ENCODE data around the gene ANXA3. TPM values are rescaled to one million over a fixed set of nuclear protein-coding genes. Genes with fewer than 3 reads are reported as not detected.

Gene ANXA3
- total RNA-seq, 1 donor from 2014 or later = 87.2 TPM

DNA sequence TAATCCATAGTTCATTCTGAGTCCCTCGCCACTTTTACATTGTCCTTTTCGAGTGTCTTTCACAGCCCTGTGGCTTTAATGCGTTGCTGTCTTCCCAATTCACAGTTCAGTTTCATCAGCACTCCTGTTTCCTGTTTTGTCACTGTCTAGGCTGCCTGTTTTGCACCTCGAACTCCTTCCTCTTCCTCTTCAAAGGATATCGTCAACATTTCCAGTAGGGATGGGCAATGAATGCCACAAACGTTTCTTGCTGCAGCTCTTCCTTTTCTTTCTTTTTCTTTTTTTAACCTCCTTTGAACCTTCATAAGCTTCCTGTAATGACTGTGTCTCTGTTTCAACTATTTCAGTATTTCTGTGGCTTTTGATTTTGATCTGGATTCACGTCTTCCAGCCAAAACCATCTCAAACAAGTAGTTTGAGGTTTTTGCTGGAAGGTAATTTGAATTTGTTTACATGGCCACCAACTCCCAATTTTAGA is 105.4 kb downstream of the ANXA3 start:
- TF ChIP-seq, protein P1, sequence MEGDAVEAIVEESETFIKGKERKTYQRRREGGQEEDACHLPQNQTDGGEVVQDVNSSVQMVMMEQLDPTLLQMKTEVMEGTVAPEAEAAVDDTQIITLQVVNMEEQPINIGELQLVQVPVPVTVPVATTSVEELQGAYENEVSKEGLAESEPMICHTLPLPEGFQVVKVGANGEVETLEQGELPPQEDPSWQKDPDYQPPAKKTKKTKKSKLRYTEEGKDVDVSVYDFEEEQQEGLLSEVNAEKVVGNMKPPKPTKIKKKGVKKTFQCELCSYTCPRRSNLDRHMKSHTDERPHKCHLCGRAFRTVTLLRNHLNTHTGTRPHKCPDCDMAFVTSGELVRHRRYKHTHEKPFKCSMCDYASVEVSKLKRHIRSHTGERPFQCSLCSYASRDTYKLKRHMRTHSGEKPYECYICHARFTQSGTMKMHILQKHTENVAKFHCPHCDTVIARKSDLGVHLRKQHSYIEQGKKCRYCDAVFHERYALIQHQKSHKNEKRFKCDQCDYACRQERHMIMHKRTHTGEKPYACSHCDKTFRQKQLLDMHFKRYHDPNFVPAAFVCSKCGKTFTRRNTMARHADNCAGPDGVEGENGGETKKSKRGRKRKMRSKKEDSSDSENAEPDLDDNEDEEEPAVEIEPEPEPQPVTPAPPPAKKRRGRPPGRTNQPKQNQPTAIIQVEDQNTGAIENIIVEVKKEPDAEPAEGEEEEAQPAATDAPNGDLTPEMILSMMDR (IDR thresholded peaks at IDR 0.05; ENCODE audit: unreplicated experiment) = no peak
- Mint-ChIP-seq H3K27ac (no peak overlapping the region), H3K9me3 (no peaks in the 10 kb centered on the region), H3K4me3 (no peak overlapping the region), H3K4me1 (peaks cover 11% of the 10 kb centered on the region), H3K36me3 (no peaks in the 10 kb centered on the region), H3K27me3 (ENCODE audit: low read depth) (no peaks in the 10 kb centered on the region)
- DNase-seq (ENCODE audit: low spot score in 2 of 2, unreplicated experiment in 2 of 2) = no peak

DNA sequence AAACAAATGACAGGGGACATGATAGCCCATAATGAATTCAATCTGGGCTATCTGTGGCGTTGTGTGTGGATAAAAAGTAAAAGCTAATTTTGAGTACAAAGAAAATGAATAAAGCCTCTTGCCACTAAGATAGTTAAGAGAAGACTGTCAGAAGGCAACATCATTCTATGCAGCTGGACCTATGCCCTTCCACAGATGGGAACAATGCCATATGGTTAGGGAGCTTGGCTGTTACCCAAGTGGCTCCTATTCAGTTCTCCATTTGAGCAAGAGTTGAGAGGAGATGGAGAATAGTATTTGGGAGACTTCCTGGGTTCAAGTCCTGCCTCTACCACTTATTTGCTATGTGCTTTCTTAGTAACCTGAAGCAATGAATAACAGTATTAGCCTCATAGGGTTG is 107.7 kb downstream of the ANXA3 start:
- no peak overlapping the region for H3K27ac Mint-ChIP-seq
- H3K27me3 Mint-ChIP-seq (ENCODE audit: low read depth) = no peaks in the 10 kb centered on the region
- H3K36me3 Mint-ChIP-seq = no peaks in the 10 kb centered on the region
- no peaks in the 10 kb centered on the region for H3K9me3 Mint-ChIP-seq
- TF ChIP-seq, protein P1 (IDR thresholded peaks at IDR 0.05; ENCODE audit: unreplicated experiment) = no peak
- no peak overlapping the region for H3K4me3 Mint-ChIP-seq
- peaks cover 5% of the 10 kb centered on the region for H3K4me1 Mint-ChIP-seq
- DNase-seq (ENCODE audit: low spot score in 2 of 2, unreplicated experiment in 2 of 2) = no peak

DNA sequence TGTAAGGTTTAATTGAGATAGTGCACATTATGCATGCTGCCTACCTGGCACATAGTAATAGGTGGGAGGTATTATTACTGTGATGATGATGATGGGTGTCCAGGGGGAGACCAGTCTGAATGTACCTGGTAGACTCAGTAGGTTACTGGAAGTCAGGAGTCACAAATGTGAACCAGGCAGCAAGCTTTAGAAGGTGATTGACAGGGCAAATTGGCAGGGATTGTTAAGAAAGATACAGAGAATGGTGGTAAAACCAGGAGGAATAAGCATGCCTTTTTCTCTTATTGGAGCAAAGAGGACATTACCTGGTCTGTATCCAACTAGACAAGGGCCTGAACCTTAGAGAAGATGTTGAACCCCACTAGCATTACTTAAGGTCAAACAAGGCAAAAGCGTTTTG is 108.1 kb downstream of the ANXA3 start:
- H3K4me1 Mint-ChIP-seq = peaks cover 3% of the 10 kb centered on the region
- H3K9me3 Mint-ChIP-seq = no peaks in the 10 kb centered on the region
- TF ChIP-seq, protein P1 (IDR thresholded peaks at IDR 0.05; ENCODE audit: unreplicated experiment) = no peak
- no peaks in the 10 kb centered on the region for H3K27me3 Mint-ChIP-seq (ENCODE audit: low read depth)
- H3K4me3 Mint-ChIP-seq = no peak overlapping the region
- no peaks in the 10 kb centered on the region for H3K36me3 Mint-ChIP-seq
- no peak overlapping the region for H3K27ac Mint-ChIP-seq
- no peak for DNase-seq (ENCODE audit: low spot score in 2 of 2, unreplicated experiment in 2 of 2)

Other genes with a start within 250 kb of the ANXA3 start
- 22.2 to 23.2 TPM (median 22.3 TPM) in 3 replicates for gene BMP2K, start 224.6 kb downstream of the ANXA3 start, total RNA-seq